ENCODE results near the gene TMEM95. TPM values are rescaled to one million over a fixed set of nuclear protein-coding genes. Genes with fewer than 3 reads are reported as not detected.

Gene TMEM95
- total RNA-seq, 4 donors from 2014 or later: not detected

- H3K27ac ChIP-seq: peak within 1 kb of the TSS in 3 of 4 donors; percentile 73 to 80 (median 77)
- no peaks in the 10 kb centered on the region for H3K9me3 ChIP-seq
- ATAC-seq: peak; percentile 60
- TF ChIP-seq POLR2A (IDR thresholded peaks at IDR 0.05) (peak in 1 of 2 donors; percentile 9), CTCF (IDR thresholded peaks at IDR 0.05) (no peak), POLR2AphosphoS5 (IDR thresholded peaks at IDR 0.05) (peak; percentile 55), EP300 (IDR thresholded peaks at IDR 0.05) (no peak)
- H3K36me3 ChIP-seq: peaks cover 0 to 2% of the 10 kb centered on the region in 2 donors
- H3K27me3 ChIP-seq: no peaks in the 10 kb centered on the region
- 6 to 10% methylated on average over 2 to 21 of the region's 52 CpGs for WGBS, 2 donors (ENCODE audit: low coverage in 1 of 2)
- H3K4me1 ChIP-seq: peaks cover 0 to 43% (median 21%) of the 10 kb centered on the region in 3 donors
- peak within 1 kb of the TSS; percentile 15 to 58 for H3K4me3 ChIP-seq
These were observed 26.1 kb downstream of the TMEM95 start, which contains the start of gene TNK1 for GRCh38 chr17:7380855-7381683. TSS of gene TNK1 (plus strand) at chr17:7381089. CDS start at chr17:7382927, 1,838 bp downstream.

GRCh38 chr17:7382901-7383300 lies 27.9 kb downstream of the TMEM95 start:
- Histone ChIP-seq H3K9me3 (no peaks in the 10 kb centered on the region), H3K27ac (no peak overlapping the region), H3K4me3 (no peak overlapping the region), H3K36me3 (peaks cover 0 to 17% of the 10 kb centered on the region in 2 donors), H3K27me3 (no peaks in the 10 kb centered on the region), H3K4me1 (peaks cover 0 to 43% (median 21%) of the 10 kb centered on the region in 3 donors)
- ATAC-seq: no peak
- no peak for TF ChIP-seq CTCF (IDR thresholded peaks at IDR 0.05)
- TF ChIP-seq EP300 (IDR thresholded peaks at IDR 0.05): no peak
- no peak for TF ChIP-seq POLR2A (IDR thresholded peaks at IDR 0.05)
- TF ChIP-seq POLR2AphosphoS5 (IDR thresholded peaks at IDR 0.05): no peak
- WGBS, 2 donors (ENCODE audit: low coverage in 1 of 2): 90 to 100% methylated on average over 3 to 7 of the region's 10 CpGs

- Histone ChIP-seq H3K36me3 (peaks cover 0 to 22% of the 10 kb centered on the region in 2 donors), H3K27me3 (no peaks in the 10 kb centered on the region), H3K27ac (peak overlapping the region in 2 of 4 donors; percentile 63 to 73), H3K4me3 (peak overlapping the region in 1 of 2 donors; percentile 51), H3K4me1 (peaks cover 0 to 43% (median 21%) of the 10 kb centered on the region in 3 donors), H3K9me3 (no peaks in the 10 kb centered on the region)
- no peak for TF ChIP-seq POLR2A (IDR thresholded peaks at IDR 0.05)
- no peak for TF ChIP-seq CTCF (IDR thresholded peaks at IDR 0.05)
- TF ChIP-seq POLR2AphosphoS5 (IDR thresholded peaks at IDR 0.05): no peak
- no peak for TF ChIP-seq EP300 (IDR thresholded peaks at IDR 0.05)
- no peak for ATAC-seq
- no CpG with 5 or more reads among the region's 11 CpGs for WGBS, 2 donors (ENCODE audit: low coverage in 1 of 2)
These were observed 28.4 kb downstream of the TMEM95 start for GRCh38 chr17:7383371-7383741.

- WGBS, 2 donors (ENCODE audit: low coverage in 1 of 2): no CpG with 5 or more reads among the region's 65 CpGs
- Histone ChIP-seq H3K9me3 (no peaks in the 10 kb centered on the region), H3K27ac (peak overlapping the region in 3 of 4 donors; percentile 48 to 73 (median 63)), H3K4me1 (peaks cover 0 to 43% (median 21%) of the 10 kb centered on the region in 3 donors), H3K36me3 (peaks cover 0 to 28% of the 10 kb centered on the region in 2 donors), H3K27me3 (no peaks in the 10 kb centered on the region), H3K4me3 (peak overlapping the region; percentile 5 to 51)
- peak; percentile 74 for ATAC-seq
- TF ChIP-seq CTCF (IDR thresholded peaks at IDR 0.05) (no peak), EP300 (IDR thresholded peaks at IDR 0.05) (no peak), POLR2A (IDR thresholded peaks at IDR 0.05) (no peak), POLR2AphosphoS5 (IDR thresholded peaks at IDR 0.05) (no peak)
These were observed 29.0 kb downstream of the TMEM95 start for GRCh38 chr17:7383742-7384488.
